PC-9 (cell line): ENCODE data around the gene SIAH3. TPM values are rescaled to one million over a fixed set of nuclear protein-coding genes. Genes with fewer than 3 reads are reported as not detected.

Experiments used
- BruUV-seq: library from RNA; stranded (reverse); fragments of 400-500 nt; replicated peaks from 2 replicates; lab custom pipeline; 2021; lab: Mats Ljungman, UMichigan
- CTCF ChIA-PET: fragments of 300-600 bp; sonication (Branson Sonifier 250); formaldehyde crosslinking; loops from one replicate; lab custom pipeline; 2022; ENCODE audit warnings: antibody characterized with exemption; lab: Charles Lee
- POLR2A ChIA-PET: fragments of 300-600 bp; sonication (Branson Sonifier 250); formaldehyde crosslinking; loops from one replicate; lab custom pipeline; 2022; ENCODE audit warnings: antibody characterized with exemption; ENCODE audit not compliant: unreplicated experiment; lab: Charles Lee
- DNase-seq, 2 experiments: peaks; one replicate each; pipeline versions ENCODE4 v3.0.0 to v3.0.0-alpha.2; 2015 to 2022; ENCODE audit warnings: mixed read lengths in 1 of 2
- H2AFZ ChIP-seq: fragments of 200-600 bp; sonication (generic); 2 replicates; pipeline ENCODE4 v1.8.1; 2017; ENCODE audit warnings: antibody characterized with exemption
- H3F3A ChIP-seq: fragments of 200-600 bp; sonication (generic); 2 replicates; pipeline ENCODE4 v1.8.1; 2017; ENCODE audit warnings: antibody characterized with exemption, mild to moderate bottlenecking, low read depth; ENCODE audit not compliant: insufficient read depth
- H3K27ac ChIP-seq: fragments of 200-600 bp; sonication (generic); 2 replicates; pipeline ENCODE4 v1.6.1; 2016; ENCODE audit warnings: mixed run types
- H3K27me3 ChIP-seq: fragments of 200-600 bp; sonication (generic); 2 replicates; pipeline ENCODE4 v1.6.1; 2016; ENCODE audit warnings: low read depth, mixed run types; ENCODE audit not compliant: insufficient read depth
- H3K36me3 ChIP-seq: fragments of 200-600 bp; sonication (generic); 2 replicates; pipeline ENCODE4 v1.6.1; 2016; ENCODE audit warnings: low read depth, mixed run types
- H3K4me1 ChIP-seq: fragments of 200-600 bp; sonication (generic); replicated peaks from 2 replicates; pipeline ENCODE4 v1.6.1; 2016; ENCODE audit warnings: mixed run types; ENCODE audit not compliant: insufficient read depth
- H3K4me2 ChIP-seq: fragments of 200-600 bp; sonication (generic); 2 replicates; pipeline ENCODE4 v1.6.1; 2017; ENCODE audit warnings: mixed run types
- H3K4me3 ChIP-seq: fragments of 200-600 bp; sonication (generic); 2 replicates; pipeline ENCODE4 v1.6.1; 2016; ENCODE audit warnings: mixed run types
- H3K79me2 ChIP-seq: fragments of 200-600 bp; sonication (generic); 2 replicates; pipeline ENCODE4 v1.6.1; 2017; ENCODE audit warnings: low read depth, mixed run types
- H3K9me2 ChIP-seq: fragments of 200-600 bp; sonication (generic); 2 replicates; pipeline ENCODE4 v1.8.1; 2017; ENCODE audit warnings: mild to moderate bottlenecking; ENCODE audit not compliant: insufficient read depth
- H3K9me3 ChIP-seq: fragments of 200-600 bp; sonication (generic); 2 replicates; pipeline ENCODE4 v1.8.1; 2016; ENCODE audit warnings: low read depth; ENCODE audit not compliant: insufficient read depth
- H4K20me1 ChIP-seq: fragments of 200-600 bp; sonication (generic); 2 replicates; pipeline ENCODE4 v1.8.1; 2017; ENCODE audit not compliant: insufficient read depth
- EZH2 ChIP-seq: fragments of 200-600 bp; sonication (generic); IDR thresholded peaks from 2 replicates; pipeline ENCODE4 v1.8.0; 2017; ENCODE audit warnings: antibody characterized with exemption, low read depth
- intact Hi-C: fragments of 100-400 bp; cut with micrococcal nuclease; formaldehyde crosslinking; loops from one replicate; pipeline ENCODE4 v1.10.0; 2022; ENCODE audit not compliant: unreplicated experiment
- total RNA-seq: library from RNA; stranded (reverse); gene quantifications from 2 replicates; pipeline ENCODE4 v1.2.3, GENCODE V29; 2021
- TF ChIP-seq, protein P1 (sequence below): fragments of 200-600 bp; sonication (generic); conservative IDR thresholded peaks from 2 replicates; pipeline ENCODE4 v1.6.1; 2017; ENCODE audit warnings: mixed run types, antibody characterized with exemption, mild to moderate bottlenecking, moderate library complexity

SIAH3 gene
- total RNA-seq, 1 experiment from 2014 or later, result not detected

DNA sequence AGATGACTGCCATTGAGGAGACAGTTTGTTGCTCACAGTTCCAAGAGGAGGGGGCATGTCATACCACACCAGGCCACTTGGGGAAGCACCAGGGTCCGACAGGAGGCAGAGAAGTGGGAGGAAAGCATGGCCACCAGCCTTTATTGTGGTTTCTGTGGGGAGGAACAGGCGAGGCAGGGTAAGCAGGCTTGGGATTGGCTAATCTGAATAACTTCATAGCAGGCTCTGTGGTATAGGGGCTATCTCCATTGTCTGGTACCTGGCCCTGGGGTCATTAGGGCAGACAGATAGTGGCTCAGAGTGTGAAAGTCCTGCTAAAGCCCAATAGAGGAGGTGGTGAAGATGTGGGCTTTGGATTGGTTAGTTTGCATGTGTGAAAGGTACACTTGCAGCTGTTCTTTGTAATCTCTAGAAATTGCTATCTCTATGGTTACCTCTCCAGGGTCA is 114.0 kb downstream of the SIAH3 start:
- POLR2A ChIA-PET, result no interaction called here
- H3K9me3 ChIP-seq, result no peaks in the 10 kb centered on the region
- no peak overlapping the region for H2AFZ ChIP-seq
- peaks cover 59% of the 10 kb centered on the region for H3K27me3 ChIP-seq
- CTCF ChIA-PET, result no interaction called here
- H3K36me3 ChIP-seq, result no peaks in the 10 kb centered on the region
- no peak overlapping the region for H3K4me2 ChIP-seq
- no peak for DNase-seq
- BruUV-seq, result no TSS peak
- H3K27ac ChIP-seq, result no peak overlapping the region
- intact Hi-C loops, result no loop called here
- H4K20me1 ChIP-seq, result no peaks in the 10 kb centered on the region
- H3K9me2 ChIP-seq, result no peaks in the 10 kb centered on the region
- H3F3A ChIP-seq, result no peaks in the 10 kb centered on the region
- H3K4me1 ChIP-seq, result no peaks in the 10 kb centered on the region
- H3K79me2 ChIP-seq, result no peaks in the 10 kb centered on the region
- TF ChIP-seq EZH2, result no peak
- TF ChIP-seq, protein P1, sequence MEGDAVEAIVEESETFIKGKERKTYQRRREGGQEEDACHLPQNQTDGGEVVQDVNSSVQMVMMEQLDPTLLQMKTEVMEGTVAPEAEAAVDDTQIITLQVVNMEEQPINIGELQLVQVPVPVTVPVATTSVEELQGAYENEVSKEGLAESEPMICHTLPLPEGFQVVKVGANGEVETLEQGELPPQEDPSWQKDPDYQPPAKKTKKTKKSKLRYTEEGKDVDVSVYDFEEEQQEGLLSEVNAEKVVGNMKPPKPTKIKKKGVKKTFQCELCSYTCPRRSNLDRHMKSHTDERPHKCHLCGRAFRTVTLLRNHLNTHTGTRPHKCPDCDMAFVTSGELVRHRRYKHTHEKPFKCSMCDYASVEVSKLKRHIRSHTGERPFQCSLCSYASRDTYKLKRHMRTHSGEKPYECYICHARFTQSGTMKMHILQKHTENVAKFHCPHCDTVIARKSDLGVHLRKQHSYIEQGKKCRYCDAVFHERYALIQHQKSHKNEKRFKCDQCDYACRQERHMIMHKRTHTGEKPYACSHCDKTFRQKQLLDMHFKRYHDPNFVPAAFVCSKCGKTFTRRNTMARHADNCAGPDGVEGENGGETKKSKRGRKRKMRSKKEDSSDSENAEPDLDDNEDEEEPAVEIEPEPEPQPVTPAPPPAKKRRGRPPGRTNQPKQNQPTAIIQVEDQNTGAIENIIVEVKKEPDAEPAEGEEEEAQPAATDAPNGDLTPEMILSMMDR, result peak; percentile 32; the same call in 1 of the 2 replicates
- no peak overlapping the region for H3K4me3 ChIP-seq

GRCh38 chr13:45733361-45733760 is 118.2 kb downstream of the SIAH3 start:
- no TSS peak for BruUV-seq
- ChIA-PET POLR2A (no interaction called here), CTCF (no interaction called here)
- H3K79me2 ChIP-seq, result no peaks in the 10 kb centered on the region
- H3K27ac ChIP-seq, result no peak overlapping the region
- DNase-seq, result no peak
- H2AFZ ChIP-seq, result no peak overlapping the region
- no peaks in the 10 kb centered on the region for H3K4me1 ChIP-seq
- H3K9me3 ChIP-seq, result no peaks in the 10 kb centered on the region
- H3K27me3 ChIP-seq, result peaks cover 57% of the 10 kb centered on the region
- no peaks in the 10 kb centered on the region for H3F3A ChIP-seq
- H3K4me3 ChIP-seq, result no peak overlapping the region
- H3K9me2 ChIP-seq, result no peaks in the 10 kb centered on the region
- TF ChIP-seq EZH2, result no peak
- TF ChIP-seq, protein P1, result no peak
- H3K4me2 ChIP-seq, result no peak overlapping the region
- intact Hi-C loops, result no loop called here
- H4K20me1 ChIP-seq, result no peaks in the 10 kb centered on the region
- H3K36me3 ChIP-seq, result no peaks in the 10 kb centered on the region

DNA sequence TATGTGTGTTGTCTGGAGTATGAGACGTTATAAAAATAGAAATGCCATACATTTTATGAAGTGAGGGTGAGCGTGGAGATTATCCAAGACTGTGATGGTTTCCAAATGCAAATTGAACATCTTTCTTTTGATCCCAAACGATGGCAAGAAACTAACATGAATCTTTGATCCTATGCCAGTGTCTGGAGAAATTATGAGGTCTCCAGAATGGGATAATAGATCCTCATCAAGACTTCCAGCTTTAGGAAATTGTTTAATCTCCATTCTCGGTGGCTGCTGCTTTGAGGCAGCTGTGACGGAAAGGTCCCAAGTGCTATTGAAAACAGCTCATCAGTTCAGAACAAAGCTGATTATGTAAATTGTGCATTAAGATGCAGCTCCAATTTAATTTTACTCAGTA is 118.6 kb downstream of the SIAH3 start:
- H3K4me1 ChIP-seq, result no peaks in the 10 kb centered on the region
- ChIA-PET POLR2A (no interaction called here), CTCF (no interaction called here)
- H4K20me1 ChIP-seq, result no peaks in the 10 kb centered on the region
- H3K79me2 ChIP-seq, result no peaks in the 10 kb centered on the region
- H3F3A ChIP-seq, result no peaks in the 10 kb centered on the region
- DNase-seq, result no peak
- TF ChIP-seq EZH2, result no peak
- TF ChIP-seq, protein P1, result no peak
- no peaks in the 10 kb centered on the region for H3K9me2 ChIP-seq
- no peaks in the 10 kb centered on the region for H3K9me3 ChIP-seq
- intact Hi-C loops, result no loop called here
- no peak overlapping the region for H2AFZ ChIP-seq
- no peak overlapping the region for H3K27ac ChIP-seq
- no peaks in the 10 kb centered on the region for H3K36me3 ChIP-seq
- peaks cover 58% of the 10 kb centered on the region for H3K27me3 ChIP-seq
- no TSS peak for BruUV-seq
- H3K4me3 ChIP-seq, result no peak overlapping the region
- no peak overlapping the region for H3K4me2 ChIP-seq
